ENCODE data around the gene TNFSF4. TPM values are rescaled to one million over a fixed set of nuclear protein-coding genes. Genes with fewer than 3 reads are reported as not detected.

Gene TNFSF4, protein sequence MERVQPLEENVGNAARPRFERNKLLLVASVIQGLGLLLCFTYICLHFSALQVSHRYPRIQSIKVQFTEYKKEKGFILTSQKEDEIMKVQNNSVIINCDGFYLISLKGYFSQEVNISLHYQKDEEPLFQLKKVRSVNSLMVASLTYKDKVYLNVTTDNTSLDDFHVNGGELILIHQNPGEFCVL
- total RNA-seq: 2.2 and 5.3 TPM in 2 replicates

DNA sequence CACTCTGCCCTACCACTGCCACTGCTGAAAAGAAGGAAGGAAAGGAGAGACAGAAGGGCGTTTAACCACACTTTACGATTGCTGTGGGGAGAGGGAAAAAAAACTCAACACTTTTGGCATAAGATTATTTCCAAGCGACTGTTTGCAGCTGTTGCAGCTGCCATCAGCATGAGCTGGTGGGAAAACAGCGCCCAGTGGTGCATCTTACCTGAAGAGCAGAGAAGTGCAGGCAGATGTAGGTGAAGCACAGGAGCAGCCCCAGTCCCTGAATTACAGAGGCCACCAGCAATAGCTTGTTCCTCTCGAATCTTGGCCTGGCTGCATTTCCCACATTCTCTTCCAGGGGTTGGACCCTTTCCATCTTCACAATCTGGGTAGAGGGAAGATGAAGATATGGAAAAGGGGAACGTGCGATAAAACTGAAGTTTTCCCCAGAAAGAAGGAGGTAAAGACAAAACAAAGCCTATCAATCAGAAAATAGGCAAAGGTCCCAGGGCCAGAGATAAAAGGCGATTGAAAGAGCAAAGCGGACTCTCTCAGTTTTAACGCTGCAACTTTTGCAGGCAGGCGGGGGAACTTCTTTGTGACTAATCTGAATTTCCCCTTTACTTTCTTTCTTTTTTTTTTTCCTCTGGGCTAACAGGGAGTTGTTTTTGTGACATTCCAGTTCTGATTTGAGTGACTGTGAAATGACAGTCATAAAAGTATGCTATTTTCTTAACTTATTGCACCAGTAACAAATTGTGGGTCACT is at the start of gene TNFSF4:
TNFSF4 (minus strand) TSS at position 516 of the 753 bp plus-strand sequence; CDS start at position 361, 155 bp downstream.

Other genes with a start within 250 kb of the TNFSF4 start
- gene TNFSF18, start 156.4 kb downstream of the TNFSF4 start, total RNA-seq: under 0.01 and 2.3 TPM in 2 replicates